WTC11 (cell line): ENCODE data around the gene AMPD1. TPM values are rescaled to one million over a fixed set of nuclear protein-coding genes. Genes with fewer than 3 reads are reported as not detected.

Experiments used
- ATAC-seq: fragments of 200-7000 bp; cut with Tn5 transposase; 2 replicates; pipeline ENCODE4 v1.10.0; 2021; ENCODE audit warnings: mild to moderate bottlenecking, moderate library complexity
- CTCF ChIA-PET: fragments of 300-600 bp; sonication (Branson Sonifier 250); formaldehyde crosslinking; loops from one replicate; lab custom pipeline; 2021; ENCODE audit warnings: antibody characterized with exemption; lab: Charles Lee
- POLR2A ChIA-PET: fragments of 350-600 bp; sonication (Branson Sonifier 250); formaldehyde crosslinking; loops from one replicate; lab custom pipeline; 2021; ENCODE audit warnings: antibody characterized with exemption; lab: Charles Lee
- DNase-seq: peaks from one replicate; pipeline ENCODE4 v3.0.0; 2021; ENCODE audit warnings: low spot score
- H3K27ac Mint-ChIP-seq: 2 replicates; pipeline ENCODE4 v1.8.0; 2021; ENCODE audit warnings: mixed read lengths
- H3K27me3 Mint-ChIP-seq: 2 replicates; pipeline ENCODE4 v1.8.0; 2021; ENCODE audit warnings: low read depth, mild to moderate bottlenecking, moderate library complexity, mixed read lengths
- H3K36me3 Mint-ChIP-seq: 2 replicates; pipeline ENCODE4 v1.8.0; 2021; ENCODE audit warnings: mixed read lengths
- H3K4me1 Mint-ChIP-seq: 2 replicates; pipeline ENCODE4 v1.8.0; 2022; ENCODE audit warnings: mixed read lengths
- H3K4me3 Mint-ChIP-seq: 2 replicates; pipeline ENCODE4 v1.8.0; 2021; ENCODE audit warnings: mild to moderate bottlenecking, moderate library complexity, mixed read lengths
- H3K9me3 Mint-ChIP-seq: 2 replicates; pipeline ENCODE4 v1.8.0; 2021; ENCODE audit warnings: mixed read lengths
- ARID4B ChIP-seq: sonication (generic); formaldehyde crosslinking; IDR thresholded peaks from 2 replicates; pipeline ENCODE4 v1.8.0; 2023; ENCODE audit warnings: missing genetic modification reagents, mild to moderate bottlenecking, borderline replicate concordance
- ATF1 ChIP-seq: sonication (generic); formaldehyde crosslinking; IDR thresholded peaks from 2 replicates; pipeline ENCODE4 v1.8.1; 2023; ENCODE audit warnings: mild to moderate bottlenecking, moderate library complexity, missing genetic modification reagents
- CBFB ChIP-seq: sonication (generic); formaldehyde crosslinking; IDR thresholded peaks from 2 replicates; pipeline ENCODE4 v1.8.1; 2022; ENCODE audit warnings: mild to moderate bottlenecking, low read depth, missing genetic modification reagents
- EMX1 ChIP-seq: fragments of 250-450 bp; sonication (Bioruptor Pico); IDR thresholded peaks from 2 replicates; pipeline ENCODE4 v1.8.0; 2021; ENCODE audit warnings: mild to moderate bottlenecking
- FOXK1 ChIP-seq: sonication (generic); formaldehyde crosslinking; IDR thresholded peaks from 2 replicates; pipeline ENCODE4 v1.8.0; 2022; ENCODE audit warnings: mild to moderate bottlenecking, moderate library complexity, missing genetic modification reagents
- FOXP1 ChIP-seq: sonication (generic); formaldehyde crosslinking; IDR thresholded peaks from 2 replicates; pipeline ENCODE4 v1.8.0; 2022; ENCODE audit warnings: missing genetic modification reagents, mild to moderate bottlenecking, moderate library complexity, borderline replicate concordance
- GRHL2 ChIP-seq: fragments of 250-450 bp; sonication (Bioruptor Pico); IDR thresholded peaks from 2 replicates; pipeline ENCODE4 v1.8.0; 2022; ENCODE audit warnings: mild to moderate bottlenecking, moderate library complexity; ENCODE audit not compliant: insufficient replicate concordance, severe bottlenecking
- NFYB ChIP-seq: sonication (generic); formaldehyde crosslinking; conservative IDR thresholded peaks from 2 replicates; pipeline ENCODE4 v1.8.0; 2022; ENCODE audit warnings: low read depth, missing genetic modification reagents
- NR1H2 ChIP-seq: sonication (generic); formaldehyde crosslinking; IDR thresholded peaks from 2 replicates; pipeline ENCODE4 v1.9.0; 2021; ENCODE audit warnings: mild to moderate bottlenecking, moderate library complexity, missing genetic modification reagents
- PRDM15 ChIP-seq: sonication (generic); formaldehyde crosslinking; IDR thresholded peaks from 2 replicates; pipeline ENCODE4 v1.8.0; 2022; ENCODE audit warnings: missing genetic modification reagents
- PRRX2 ChIP-seq: fragments of 250-450 bp; sonication (Bioruptor Pico); IDR thresholded peaks from 2 replicates; pipeline ENCODE4 v1.8.0; 2021; ENCODE audit warnings: mild to moderate bottlenecking
- RELA ChIP-seq: sonication (generic); formaldehyde crosslinking; IDR thresholded peaks from 2 replicates; pipeline ENCODE4 v1.8.1; 2022; ENCODE audit warnings: missing genetic modification reagents, mild to moderate bottlenecking, borderline replicate concordance
- RORB ChIP-seq: fragments of 250-450 bp; sonication (Bioruptor Pico); IDR thresholded peaks from 2 replicates; pipeline ENCODE4 v1.9.0; 2021; ENCODE audit warnings: mild to moderate bottlenecking
- SP1 ChIP-seq: sonication (generic); formaldehyde crosslinking; conservative IDR thresholded peaks from 2 replicates; pipeline ENCODE4 v1.8.1; 2022; ENCODE audit warnings: missing genetic modification reagents
- STAT6 ChIP-seq: sonication (generic); formaldehyde crosslinking; conservative IDR thresholded peaks from 2 replicates; pipeline ENCODE4 v1.8.1; 2023; ENCODE audit warnings: mild to moderate bottlenecking, low read depth, missing genetic modification reagents, moderate library complexity
- TCF7 ChIP-seq: sonication (generic); formaldehyde crosslinking; IDR thresholded peaks from 2 replicates; pipeline ENCODE4 v1.8.0; 2022; ENCODE audit warnings: mild to moderate bottlenecking, low read depth, missing genetic modification reagents, moderate library complexity
- ZBTB21 ChIP-seq: sonication (generic); formaldehyde crosslinking; IDR thresholded peaks from 2 replicates; pipeline ENCODE4 v1.8.1; 2023; ENCODE audit warnings: mild to moderate bottlenecking, missing genetic modification reagents, borderline replicate concordance
- ZBTB43 ChIP-seq: sonication (generic); formaldehyde crosslinking; IDR thresholded peaks from 2 replicates; pipeline ENCODE4 v1.8.1; 2023; ENCODE audit warnings: mild to moderate bottlenecking, missing genetic modification reagents
- ZNF121 ChIP-seq: sonication (generic); formaldehyde crosslinking; IDR thresholded peaks from 2 replicates; pipeline ENCODE4 v1.8.0; 2023; ENCODE audit warnings: missing genetic modification reagents
- ZNF219 ChIP-seq: sonication (generic); formaldehyde crosslinking; IDR thresholded peaks from 2 replicates; pipeline ENCODE4 v1.8.0; 2023; ENCODE audit warnings: missing genetic modification reagents, mild to moderate bottlenecking, borderline replicate concordance
- ZNF232 ChIP-seq: sonication (generic); formaldehyde crosslinking; IDR thresholded peaks from 2 replicates; pipeline ENCODE4 v1.8.0; 2022; ENCODE audit warnings: mild to moderate bottlenecking, missing genetic modification reagents
- ZNF416 ChIP-seq: fragments of 250-450 bp; sonication (Bioruptor Pico); IDR thresholded peaks from 2 replicates; pipeline ENCODE4 v1.9.0; 2021; ENCODE audit warnings: mild to moderate bottlenecking, inconsistent platforms
- total RNA-seq: library from RNA; stranded (reverse); gene quantifications from 3 replicates; pipeline ENCODE4 v1.2.3, GENCODE V29; 2021

AMPD1 gene
- total RNA-seq, 1 experiment from 2014 or later = not detected

GRCh38 chr1:114669562-114670082 is 25.7 kb downstream of the AMPD1 start, which contains the start of gene DENND2C:
DENND2C (minus strand) TSS chr1:114670049; CDS start chr1:114625984, 44,065 bp downstream.
- peak within 1 kb of the TSS; percentile 69; the same call in 1 of the 2 replicates for H3K27ac Mint-ChIP-seq
- TF ChIP-seq STAT6 = no peak
- 0 out of 2 replicates have a peak, but pooled peaks have one; percentile 7 for TF ChIP-seq ZNF121 (CRISPR knock-in tag)
- TF ChIP-seq NR1H2 (CRISPR knock-in tag) = no peak
- no peak for TF ChIP-seq ATF1 (CRISPR knock-in tag)
- no peak for TF ChIP-seq ZNF416
- 0 out of 2 replicates have a peak, but pooled peaks have one; percentile 75 for TF ChIP-seq SP1 (CRISPR knock-in tag)
- no peak for TF ChIP-seq PRRX2 (CRISPR knock-in tag)
- TF ChIP-seq NFYB = no peak
- TF ChIP-seq FOXP1 (CRISPR knock-in tag) = peak; percentile 54; the same call in 1 of the 2 replicates
- no peak for TF ChIP-seq ZNF219 (CRISPR knock-in tag)
- TF ChIP-seq ZBTB21 (CRISPR knock-in tag) = no peak
- TF ChIP-seq EMX1 (CRISPR knock-in tag) = no peak
- no peak for TF ChIP-seq RORB
- TF ChIP-seq TCF7 (CRISPR knock-in tag) = no peak
- TF ChIP-seq CBFB (CRISPR knock-in tag) = no peak
- no peak for TF ChIP-seq RELA (CRISPR knock-in tag)
- TF ChIP-seq ARID4B (CRISPR knock-in tag) = no peak
- no peak for TF ChIP-seq ZNF232 (CRISPR knock-in tag)
- no peak for TF ChIP-seq GRHL2 (CRISPR knock-in tag)
- TF ChIP-seq ZBTB43 (CRISPR knock-in tag) = no peak
- TF ChIP-seq FOXK1 (CRISPR knock-in tag) = no peak; the same call in 1 of the 2 replicates
- no peak for TF ChIP-seq PRDM15 (CRISPR knock-in tag)
- ChIA-PET CTCF (interaction anchor here (0.5 to 1.6 kb wide), 10 partner anchors 8 to 1863 kb away, joined by 3 to 4 read pairs (median 3); partner anchors contain the start of genes AMPD1 and BCAS2), POLR2A (interaction anchor here (0.6 to 1.6 kb wide), 3 partner anchors 11 to 827 kb away, joined by 3 to 7 read pairs (median 4); partner anchors contain the start of gene NRAS)
- ATAC-seq (peak; percentile 77), DNase-seq (peak; percentile 78)
- H3K4me3 Mint-ChIP-seq = peak within 1 kb of the TSS; percentile 83
- no peaks in the 10 kb centered on the region for H3K9me3 Mint-ChIP-seq
- H3K36me3 Mint-ChIP-seq = no peaks in the 10 kb centered on the region
- H3K4me1 Mint-ChIP-seq = peaks cover 7% of the 10 kb centered on the region; the same call in 1 of the 2 replicates
- H3K27me3 Mint-ChIP-seq = peaks cover 51% of the 10 kb centered on the region
